T-helper 17 cell (primary cell): Measurements from ENCODE around the gene ATP2A3. TPM values are rescaled to one million over a fixed set of nuclear protein-coding genes. Genes with fewer than 3 reads are reported as not detected.
A peak's percentile ranks its signal among the peaks of the same experiment; 100 is the strongest.

Experiments used
- ATAC-seq: fragments of 150-1000 bp; cut with Tn5 transposase; 2 replicates; pipeline ENCODE4 v1.10.0; 2021; ENCODE audit warnings: mild to moderate bottlenecking, moderate library complexity
- DNase-seq, 3 donors: peaks; one replicate each; pipeline versions ENCODE4 v3.0.0 to v3.0.0-alpha.2; 2020 to 2021
- H3K9me3 ChIP-seq: one replicate; pipeline ENCODE4 v1.7.0; 2013; ENCODE audit warnings: low read length, mild to moderate bottlenecking; ENCODE audit not compliant: control insufficient read depth, poor library complexity, severe bottlenecking
- H3K27ac Mint-ChIP-seq: one replicate; pipeline ENCODE4 v1.8.0; 2022; ENCODE audit warnings: mild to moderate bottlenecking, moderate library complexity, mixed read lengths
- H3K27me3 Mint-ChIP-seq: one replicate; pipeline ENCODE4 v1.8.0; 2022; ENCODE audit warnings: mixed read lengths
- H3K36me3 Mint-ChIP-seq: one replicate; pipeline ENCODE4 v1.8.0; 2022; ENCODE audit warnings: low read depth, mixed read lengths
- H3K4me1 Mint-ChIP-seq: one replicate; pipeline ENCODE4 v1.8.0; 2022; ENCODE audit warnings: mild to moderate bottlenecking, mixed read lengths
- H3K4me3 Mint-ChIP-seq: one replicate; pipeline ENCODE4 v1.8.0; 2022; ENCODE audit warnings: mild to moderate bottlenecking, moderate library complexity, mixed read lengths
- total RNA-seq, 4 donors: library from RNA in 2 of 4; stranded (reverse) in 2 of 4; gene quantifications; one replicate each; pipeline ENCODE4 v1.2.3 and lab custom pipeline; 2022 to 2026

ATP2A3 gene
- total RNA-seq, 2 donors from 2014 or later: 279 to 298 TPM

GRCh38 chr17:3974980-3975379 lies 10.7 kb upstream of the ATP2A3 start:
- Mint-ChIP-seq H3K4me3 (no peak overlapping the region), H3K36me3 (no peaks in the 10 kb centered on the region), H3K4me1 (peaks cover 12% of the 10 kb centered on the region), H3K27ac (no peak overlapping the region), H3K27me3 (no peaks in the 10 kb centered on the region)
- DNase-seq (no peak), ATAC-seq (no peak)
- no peaks in the 10 kb centered on the region for H3K9me3 ChIP-seq

GRCh38 chr17:3974138-3974687 lies 10.0 kb upstream of the ATP2A3 start:
- no peaks in the 10 kb centered on the region for H3K9me3 ChIP-seq
- Mint-ChIP-seq H3K4me3 (peak overlapping the region; percentile 31), H3K27ac (no peak overlapping the region), H3K4me1 (peaks cover 12% of the 10 kb centered on the region), H3K36me3 (no peaks in the 10 kb centered on the region), H3K27me3 (no peaks in the 10 kb centered on the region)
- no peak for DNase-seq
- ATAC-seq: no peak

- Mint-ChIP-seq H3K27me3 (no peaks in the 10 kb centered on the region), H3K27ac (no peak overlapping the region), H3K4me3 (peak overlapping the region; percentile 31), H3K36me3 (no peaks in the 10 kb centered on the region), H3K4me1 (peaks cover 14% of the 10 kb centered on the region)
- H3K9me3 ChIP-seq: no peaks in the 10 kb centered on the region
- no peak for DNase-seq
- ATAC-seq: no peak
Observed at GRCh38 chr17:3973495-3974137, 9.4 kb upstream of the ATP2A3 start.

- Mint-ChIP-seq H3K27ac (no peak overlapping the region), H3K4me1 (peaks cover 14% of the 10 kb centered on the region), H3K4me3 (peak overlapping the region; percentile 78), H3K36me3 (no peaks in the 10 kb centered on the region), H3K27me3 (no peaks in the 10 kb centered on the region)
- no peak for DNase-seq
- no peaks in the 10 kb centered on the region for H3K9me3 ChIP-seq
- ATAC-seq: no peak
Observed at GRCh38 chr17:3972931-3973330, 8.7 kb upstream of the ATP2A3 start.

- H3K9me3 ChIP-seq: no peaks in the 10 kb centered on the region
- ATAC-seq (peak; percentile 37), DNase-seq (no peak)
- Mint-ChIP-seq H3K4me3 (peak overlapping the region; percentile 78), H3K27me3 (no peaks in the 10 kb centered on the region), H3K27ac (peak overlapping the region; percentile 74), H3K4me1 (peaks cover 14% of the 10 kb centered on the region), H3K36me3 (no peaks in the 10 kb centered on the region)
Observed at GRCh38 chr17:3972281-3972731, 8.1 kb upstream of the ATP2A3 start.

- peaks cover 17% of the 10 kb centered on the region for H3K4me1 Mint-ChIP-seq
- H3K27me3 Mint-ChIP-seq: no peaks in the 10 kb centered on the region
- DNase-seq (no peak), ATAC-seq (no peak)
- H3K9me3 ChIP-seq: no peaks in the 10 kb centered on the region
- no peaks in the 10 kb centered on the region for H3K36me3 Mint-ChIP-seq
- peak overlapping the region; percentile 67 for H3K27ac Mint-ChIP-seq
- H3K4me3 Mint-ChIP-seq: no peak overlapping the region
Observed at GRCh38 chr17:3970668-3971067, 6.4 kb upstream of the ATP2A3 start.

- no peaks in the 10 kb centered on the region for H3K9me3 ChIP-seq
- no peaks in the 10 kb centered on the region for H3K36me3 Mint-ChIP-seq
- H3K4me1 Mint-ChIP-seq: peaks cover 23% of the 10 kb centered on the region
- H3K27ac Mint-ChIP-seq: no peak overlapping the region
- no peak overlapping the region for H3K4me3 Mint-ChIP-seq
- H3K27me3 Mint-ChIP-seq: no peaks in the 10 kb centered on the region
- DNase-seq (no peak), ATAC-seq (no peak)
Observed at GRCh38 chr17:3969963-3970362, 5.7 kb upstream of the ATP2A3 start.

GRCh38 chr17:3968886-3969524 lies 4.8 kb upstream of the ATP2A3 start:
- H3K4me1 Mint-ChIP-seq: peaks cover 26% of the 10 kb centered on the region
- peak overlapping the region; percentile 61 for H3K27ac Mint-ChIP-seq
- no peak overlapping the region for H3K4me3 Mint-ChIP-seq
- no peak for DNase-seq
- H3K36me3 Mint-ChIP-seq: no peaks in the 10 kb centered on the region
- H3K27me3 Mint-ChIP-seq: no peaks in the 10 kb centered on the region
- ATAC-seq: no peak
- no peaks in the 10 kb centered on the region for H3K9me3 ChIP-seq

- peak overlapping the region; percentile 61 for H3K27ac Mint-ChIP-seq
- ATAC-seq: no peak
- H3K36me3 Mint-ChIP-seq: no peaks in the 10 kb centered on the region
- H3K4me1 Mint-ChIP-seq: peaks cover 30% of the 10 kb centered on the region
- peak overlapping the region; percentile 52 for H3K4me3 Mint-ChIP-seq
- no peak for DNase-seq
- no peaks in the 10 kb centered on the region for H3K9me3 ChIP-seq
- H3K27me3 Mint-ChIP-seq: no peaks in the 10 kb centered on the region
Observed at GRCh38 chr17:3968015-3968414, 3.8 kb upstream of the ATP2A3 start.

- ATAC-seq (no peak), DNase-seq (no peak)
- Mint-ChIP-seq H3K27ac (peak overlapping the region; percentile 90), H3K4me1 (peaks cover 27% of the 10 kb centered on the region), H3K27me3 (no peaks in the 10 kb centered on the region), H3K4me3 (peak overlapping the region; percentile 36), H3K36me3 (no peaks in the 10 kb centered on the region)
- H3K9me3 ChIP-seq: no peaks in the 10 kb centered on the region
Observed at GRCh38 chr17:3966720-3967363, 2.6 kb upstream of the ATP2A3 start.

- no peaks in the 10 kb centered on the region for H3K9me3 ChIP-seq
- peak; percentile 61 for ATAC-seq
- Mint-ChIP-seq H3K4me3 (peak overlapping the region; percentile 91), H3K4me1 (peaks cover 39% of the 10 kb centered on the region), H3K27me3 (no peaks in the 10 kb centered on the region), H3K27ac (peak overlapping the region; percentile 90), H3K36me3 (no peaks in the 10 kb centered on the region)
- peak; percentile 41 to 52 (median 45) for DNase-seq
Observed at GRCh38 chr17:3965118-3965800, 1.0 kb upstream of the ATP2A3 start.

GRCh38 chr17:3963237-3964201 lies 718 bp downstream of the ATP2A3 start:
- ATAC-seq: peak; percentile 48
- Mint-ChIP-seq H3K4me3 (peak overlapping the region; percentile 93), H3K4me1 (peaks cover 49% of the 10 kb centered on the region)

More at GRCh38 chr17:3963237-3964201, 718 bp downstream of the ATP2A3 start:
- no peaks in the 10 kb centered on the region for H3K9me3 ChIP-seq
- no peaks in the 10 kb centered on the region for H3K27me3 Mint-ChIP-seq
- peak; percentile 48 to 63 (median 52) for DNase-seq
- H3K36me3 Mint-ChIP-seq: no peaks in the 10 kb centered on the region
- H3K27ac Mint-ChIP-seq: peak overlapping the region; percentile 85
